Effector CD4-positive, alpha-beta T cell (primary cell): Measurements from ENCODE around the gene CDH11.

Experiments used
- DNase-seq: peaks from one replicate; pipeline ENCODE4 v3.0.0-alpha.2; 2020

CDH11 gene

DNA sequence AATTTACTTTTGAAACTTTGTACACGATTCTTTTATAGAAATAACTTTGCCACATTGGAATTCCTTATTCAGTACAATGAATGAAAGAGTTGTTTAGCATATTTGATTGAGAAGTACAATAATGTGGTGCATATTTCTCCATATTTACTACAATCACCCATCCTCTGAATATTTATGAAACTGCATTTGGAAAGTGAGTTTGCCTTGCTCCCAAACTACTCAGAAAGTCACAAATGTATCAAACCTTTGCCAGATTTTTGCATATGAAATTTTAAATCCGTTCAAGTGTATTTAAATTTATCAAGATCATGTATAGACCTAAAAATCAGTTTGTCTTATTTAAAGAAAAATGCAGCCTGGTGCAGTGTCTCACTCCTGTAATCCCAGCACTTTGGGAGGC, 148.7 kb downstream of the CDH11 start:
- no peak for DNase-seq

DNA sequence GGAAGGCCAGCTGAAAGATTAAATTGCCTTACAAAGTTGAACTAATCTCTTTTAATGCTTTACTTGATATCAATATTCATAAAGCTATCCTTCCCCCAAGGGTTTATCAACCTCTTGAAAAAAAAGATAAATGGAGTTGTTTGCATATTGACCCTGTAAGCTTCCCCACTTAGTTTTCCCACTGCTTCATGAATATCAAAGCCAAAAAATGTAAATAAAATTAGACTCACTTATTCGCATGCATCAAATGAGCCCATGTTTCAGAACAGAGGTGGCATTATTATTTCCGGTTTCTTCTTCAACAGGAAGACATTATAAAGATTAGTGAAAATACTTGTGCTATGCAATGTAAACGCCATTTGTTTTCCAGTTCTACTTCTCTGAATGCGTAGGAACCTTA, 150.7 kb downstream of the CDH11 start:
- no peak for DNase-seq

DNA sequence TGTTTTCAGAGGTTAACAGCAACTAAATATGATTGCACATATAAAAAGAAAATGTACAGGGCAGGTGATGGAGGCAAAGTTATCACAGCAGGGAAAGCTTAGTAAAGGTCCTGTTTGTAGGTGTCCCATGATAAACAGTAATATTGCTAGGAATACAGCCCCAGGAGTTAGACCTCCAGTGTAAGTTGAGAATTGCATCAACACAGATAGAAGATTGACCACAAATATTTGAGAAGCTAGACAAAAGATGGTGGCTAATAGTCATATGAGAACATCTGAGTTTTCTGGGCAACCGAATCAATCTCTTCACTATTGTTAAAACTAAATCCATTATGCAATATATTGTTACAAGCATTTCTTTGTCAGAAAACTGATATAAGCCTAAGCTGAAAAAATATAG, 152.6 kb downstream of the CDH11 start:
- no peak for DNase-seq

DNA sequence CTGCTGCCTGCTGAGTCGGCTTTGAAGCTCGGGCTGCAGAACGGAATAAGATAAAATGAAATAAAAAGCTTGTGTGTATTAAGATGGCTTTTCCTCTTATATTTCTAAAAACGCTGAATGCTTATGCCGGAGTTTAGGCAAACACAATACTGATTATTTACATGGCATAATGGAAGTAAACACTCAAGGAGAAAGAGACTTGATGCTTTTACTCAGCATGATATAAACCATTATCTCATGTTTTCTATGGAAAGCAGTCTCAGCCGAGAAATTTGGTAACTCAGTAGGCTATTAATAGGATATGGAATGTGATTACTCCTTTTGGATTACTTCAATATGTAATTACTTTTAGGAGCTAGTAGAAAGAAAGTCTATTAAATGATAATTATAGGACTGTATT, 153.3 kb downstream of the CDH11 start:
- DNase-seq = no peak

DNA sequence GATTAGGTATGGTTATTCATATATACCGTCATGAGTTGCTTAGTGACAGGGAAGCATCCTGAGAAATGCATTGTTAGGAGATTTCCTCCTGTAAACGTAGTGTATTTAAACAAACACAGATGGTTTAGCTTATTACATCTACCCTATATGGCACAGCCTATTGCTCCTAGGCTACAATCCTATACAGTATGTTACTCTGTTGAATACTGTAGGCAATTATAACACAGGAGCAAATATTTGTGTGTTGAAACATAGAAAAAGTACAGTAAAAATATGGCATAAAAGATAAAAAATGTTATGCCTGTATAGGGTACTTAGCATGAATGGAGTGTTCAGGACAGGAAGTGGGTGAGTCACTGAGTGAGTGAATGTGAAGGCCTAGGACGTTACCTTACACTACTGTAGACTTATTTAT, 157.7 kb downstream of the CDH11 start:
- DNase-seq = no peak

DNA sequence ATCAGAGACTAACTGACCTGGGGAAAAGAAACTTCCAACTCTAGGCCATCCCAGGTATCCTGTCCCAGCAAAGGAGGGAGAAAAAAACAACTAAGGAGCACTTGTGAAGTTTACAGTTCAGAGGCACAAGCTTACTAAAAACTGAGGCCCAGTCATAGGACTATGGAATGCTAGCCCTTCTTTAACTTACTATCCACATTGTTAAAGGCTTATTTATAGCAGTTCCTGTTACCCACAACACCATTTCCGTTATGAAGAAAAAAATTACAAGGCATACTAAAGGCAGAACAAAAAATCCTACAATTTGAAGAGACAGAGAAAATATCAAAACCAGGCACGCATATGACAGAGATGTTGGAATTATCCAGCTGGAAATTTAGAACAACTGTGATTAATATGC, 159.1 kb downstream of the CDH11 start:
- DNase-seq = no peak

DNA sequence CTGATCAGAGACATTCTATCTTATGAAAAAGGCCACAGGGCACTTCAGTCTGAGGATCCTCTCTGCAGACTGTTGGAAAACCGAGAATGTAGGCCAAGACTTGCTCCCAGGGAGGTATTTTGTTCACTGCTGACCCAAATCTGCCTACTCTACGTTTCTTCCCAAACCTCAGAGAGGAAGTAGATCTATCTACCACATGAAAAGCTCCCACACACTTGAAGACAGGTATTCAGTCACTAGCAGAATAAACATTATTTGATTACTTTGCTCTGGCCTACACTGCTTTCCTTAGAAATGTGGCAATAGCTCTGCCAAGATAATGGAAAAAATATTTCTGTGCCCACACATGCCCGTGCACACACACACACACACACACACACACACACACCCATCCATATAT, 164.6 kb downstream of the CDH11 start:
- no peak for DNase-seq

DNA sequence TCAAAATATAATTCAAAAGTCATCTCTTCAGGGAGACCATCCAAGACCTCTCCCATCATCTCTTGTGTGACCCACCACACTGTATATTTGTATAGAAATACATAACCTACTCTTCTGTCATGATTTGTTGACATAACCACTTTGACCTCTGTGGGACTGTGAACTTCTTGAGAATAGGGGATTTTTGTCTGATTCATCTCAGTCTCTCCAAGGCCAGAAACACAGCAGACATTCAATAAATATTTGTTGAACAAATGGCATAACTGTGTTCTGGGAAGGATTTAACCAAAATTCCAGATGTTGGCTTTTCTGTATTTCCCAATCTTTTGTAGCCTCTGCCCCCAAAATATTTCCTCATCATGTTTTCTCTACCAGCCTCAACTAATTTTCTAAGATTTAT, 169.7 kb downstream of the CDH11 start:
- no peak for DNase-seq

DNA sequence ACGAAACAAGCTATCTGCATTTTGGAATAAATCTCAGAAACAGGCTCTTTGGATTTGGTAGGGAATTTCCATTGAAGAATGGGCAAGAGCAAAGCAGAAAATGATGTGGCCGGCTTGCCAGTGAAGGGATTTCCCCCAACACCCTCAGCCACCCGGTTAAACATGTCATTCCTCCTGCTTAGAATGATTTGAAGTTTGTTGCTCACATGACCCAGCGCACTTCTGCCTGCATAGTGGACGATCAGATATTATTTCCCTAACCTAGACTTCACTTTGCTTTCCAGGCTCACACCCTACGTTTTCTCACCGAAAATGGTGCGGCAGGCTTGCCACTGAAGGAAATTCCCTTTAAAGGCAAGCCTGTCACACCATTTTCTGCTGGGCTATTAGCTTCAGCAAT, 170.7 kb downstream of the CDH11 start:
- DNase-seq = no peak

DNA sequence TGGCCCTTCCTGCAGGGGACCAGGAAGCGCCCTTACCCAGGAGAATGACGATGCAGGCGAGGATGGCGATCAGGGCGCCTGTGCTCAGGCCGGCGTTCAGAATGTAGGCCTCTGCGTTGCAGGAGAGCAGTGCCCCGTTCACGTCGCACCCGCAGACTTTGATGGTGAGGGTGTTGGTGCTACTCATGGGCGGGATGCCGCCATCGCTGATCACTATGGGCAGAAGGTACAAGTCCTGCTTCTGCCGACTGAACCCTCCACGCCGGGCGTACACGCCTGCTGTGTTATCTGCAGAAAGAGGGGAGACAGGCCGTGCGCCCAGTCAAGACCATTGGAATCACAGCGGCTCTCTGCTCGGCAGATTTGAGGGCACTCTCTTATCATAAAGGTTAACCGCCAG, 171.1 kb downstream of the CDH11 start:
- no peak for DNase-seq

DNA sequence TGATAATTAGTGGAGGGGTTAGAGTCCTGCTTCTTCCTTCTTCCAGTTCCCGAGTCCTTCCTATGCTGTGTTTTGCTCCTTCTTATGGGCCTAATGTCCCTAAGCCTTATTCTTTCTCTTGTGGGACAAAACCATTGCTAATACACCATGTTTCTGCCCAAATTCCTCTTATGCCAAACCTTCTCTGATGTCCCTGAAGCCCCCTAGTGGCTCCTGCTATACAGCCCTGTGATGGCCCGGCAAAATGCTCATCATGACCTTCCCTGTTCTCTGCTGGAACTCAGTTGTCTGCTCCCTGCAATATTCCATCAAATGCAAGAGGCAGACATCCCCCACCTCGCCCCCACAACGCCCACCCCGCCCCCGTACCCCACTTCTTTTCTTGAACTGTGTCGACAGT, 171.6 kb downstream of the CDH11 start:
- DNase-seq = no peak

DNA sequence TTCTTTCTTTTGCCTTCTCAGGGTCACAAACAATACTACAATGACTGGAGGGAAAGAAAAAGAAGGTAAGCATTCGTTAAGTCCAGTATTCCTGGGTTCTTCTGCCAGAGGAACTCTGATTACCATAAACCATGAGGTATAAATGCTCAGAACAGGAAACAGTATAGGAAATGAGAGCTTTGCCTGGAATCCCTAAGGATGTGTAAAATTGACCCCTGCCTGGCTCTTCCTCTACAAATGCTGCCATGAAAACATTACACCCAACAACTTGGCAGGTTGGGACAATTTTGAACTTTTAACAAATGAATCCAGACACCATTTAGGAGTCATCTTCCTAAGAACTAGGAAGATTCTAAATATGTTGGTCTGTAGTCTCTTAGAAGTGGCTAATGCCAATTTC, 173.8 kb downstream of the CDH11 start:
- DNase-seq = no peak

DNA sequence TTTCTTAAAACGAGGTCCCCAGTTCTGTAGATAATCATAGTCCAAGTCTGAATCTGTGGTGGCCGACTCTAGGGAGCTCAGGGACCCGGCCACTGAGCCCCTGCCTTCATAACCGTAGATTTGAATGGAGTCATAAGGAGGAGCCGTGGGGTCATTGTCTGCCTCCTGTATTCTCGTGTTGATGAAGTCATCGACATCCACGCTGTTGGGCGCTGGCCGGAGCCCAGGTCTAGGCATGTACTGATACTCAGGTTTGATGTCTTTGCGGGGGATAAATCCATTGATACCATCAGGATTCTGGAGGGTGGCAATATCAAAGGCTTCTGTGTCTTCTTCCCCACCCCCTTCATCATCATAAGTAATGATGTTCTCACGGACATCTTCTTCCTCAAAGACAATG, 174.2 kb downstream of the CDH11 start:
- DNase-seq = no peak

DNA sequence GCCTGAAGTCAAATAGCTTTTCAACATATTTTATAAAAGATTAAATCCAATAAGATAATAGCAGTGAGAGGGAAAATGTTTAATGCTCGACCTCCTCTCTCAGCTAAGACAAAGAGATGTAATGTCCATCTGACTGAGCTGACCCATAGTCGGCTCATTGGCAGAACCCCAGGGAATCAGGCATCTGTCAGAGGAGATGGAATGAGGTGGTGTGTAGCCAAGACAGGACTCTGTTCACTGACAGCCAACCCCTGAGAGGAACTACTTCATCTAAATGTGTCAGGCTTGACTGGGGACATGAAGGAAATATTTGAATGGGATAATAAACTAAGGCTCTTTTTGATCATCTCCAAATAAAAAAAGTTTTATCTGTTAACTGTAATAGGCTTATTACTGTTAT, 188.0 kb downstream of the CDH11 start:
- no peak for DNase-seq

DNA sequence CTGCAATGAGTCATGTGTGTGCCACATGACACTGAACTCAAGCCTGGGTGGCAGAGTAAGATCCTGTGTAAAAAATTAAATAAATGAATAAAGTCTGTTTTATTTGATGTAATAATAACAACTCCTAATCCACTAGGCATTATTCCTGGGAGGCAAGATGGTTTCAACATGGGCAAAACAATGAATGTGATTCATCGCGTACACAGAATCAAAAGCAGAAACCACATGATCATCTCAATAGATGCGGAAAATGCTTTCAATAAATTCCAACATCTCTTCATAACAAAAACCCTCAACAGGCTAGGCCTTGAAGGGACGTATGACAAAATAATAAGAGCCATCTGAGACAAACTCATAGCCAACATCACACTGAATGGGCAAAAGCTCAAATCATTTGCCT, 195.4 kb downstream of the CDH11 start:
- no peak for DNase-seq

DNA sequence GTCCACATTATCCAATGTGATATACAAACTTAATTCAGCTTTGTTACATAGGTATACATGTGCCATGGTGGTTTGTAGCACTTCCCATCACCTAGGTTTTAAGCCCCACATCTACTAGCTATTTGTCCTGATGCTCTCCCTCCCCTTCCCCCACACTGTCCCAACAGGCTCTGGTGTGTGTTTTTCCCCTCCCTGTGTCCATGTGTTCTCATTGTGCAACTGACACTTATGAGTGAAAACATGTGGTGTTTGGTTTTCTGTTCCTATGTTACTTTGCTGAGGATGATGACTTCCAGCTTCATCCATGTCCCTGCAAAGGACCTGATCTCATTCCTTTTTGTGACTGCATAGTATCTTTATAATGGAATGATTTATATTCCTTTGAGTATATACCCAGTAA, 196.7 kb downstream of the CDH11 start:
- no peak for DNase-seq

DNA sequence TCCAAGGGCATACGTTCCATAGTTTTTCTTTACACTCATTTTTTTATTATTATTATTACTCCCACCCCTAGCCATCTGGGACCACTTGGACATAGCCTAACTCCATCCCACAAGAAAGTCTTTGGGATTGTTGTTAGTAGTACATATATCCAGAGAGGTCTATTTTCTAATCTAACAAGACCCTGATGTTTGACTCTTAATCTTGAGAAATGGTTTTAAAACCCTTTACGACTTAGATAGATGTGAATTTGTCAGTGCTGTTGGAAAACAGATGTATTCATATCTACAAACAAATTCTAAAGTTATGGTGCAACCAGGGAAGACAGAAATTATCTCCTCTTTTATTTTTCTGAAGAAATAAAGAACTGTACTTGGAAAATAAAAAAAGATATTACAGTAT, 197.8 kb downstream of the CDH11 start:
- no peak for DNase-seq

DNA sequence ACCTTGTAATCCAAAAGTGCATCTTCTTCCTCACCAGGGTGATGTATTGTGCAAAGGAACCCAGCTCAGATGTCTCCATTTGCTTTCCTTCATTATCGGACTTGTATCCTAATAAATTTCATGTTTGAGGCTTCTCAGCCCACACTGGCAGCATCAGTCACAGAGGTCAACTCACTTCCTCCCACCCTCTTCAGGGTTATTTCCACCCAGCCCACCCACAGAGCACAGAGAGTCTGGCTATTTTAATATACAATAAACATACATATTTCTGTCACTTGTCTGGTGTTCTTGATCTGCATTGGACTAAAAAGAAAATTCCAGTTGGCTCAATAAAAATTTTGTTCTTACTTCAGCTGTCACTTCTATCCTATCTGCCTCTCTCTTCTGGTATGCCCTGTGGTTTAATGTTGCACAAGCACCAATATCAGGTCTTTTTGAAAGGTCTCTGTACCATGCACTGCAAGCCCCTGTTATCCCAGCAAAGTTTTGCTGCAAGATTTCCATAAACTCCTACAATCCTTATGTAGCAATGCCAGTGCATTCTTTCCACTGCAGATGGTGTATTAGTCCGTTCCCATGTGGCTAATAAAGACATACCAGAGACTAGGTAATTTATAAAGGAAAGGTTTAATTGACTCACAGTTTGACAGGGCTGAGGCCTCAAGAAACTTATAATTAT, 201.8 kb downstream of the CDH11 start:
- DNase-seq = no peak

DNA sequence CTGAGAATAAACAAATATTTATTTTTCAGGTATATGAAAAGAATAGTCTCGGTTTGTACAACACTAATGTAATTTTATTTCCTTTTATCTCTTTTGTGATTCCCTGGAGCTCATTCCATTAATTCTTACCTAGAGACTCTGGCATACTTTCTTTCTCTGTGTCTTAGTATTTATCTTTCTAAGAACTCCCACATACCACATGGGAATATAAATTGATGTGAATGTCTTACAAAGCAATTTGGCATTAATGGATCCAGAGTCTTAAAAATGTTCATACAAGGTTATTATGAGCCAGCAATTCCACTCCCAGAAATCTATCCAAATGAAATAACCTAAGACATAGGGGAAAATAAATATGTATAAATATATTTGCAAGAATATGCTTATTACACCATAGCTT, 202.7 kb downstream of the CDH11 start:
- no peak for DNase-seq

DNA sequence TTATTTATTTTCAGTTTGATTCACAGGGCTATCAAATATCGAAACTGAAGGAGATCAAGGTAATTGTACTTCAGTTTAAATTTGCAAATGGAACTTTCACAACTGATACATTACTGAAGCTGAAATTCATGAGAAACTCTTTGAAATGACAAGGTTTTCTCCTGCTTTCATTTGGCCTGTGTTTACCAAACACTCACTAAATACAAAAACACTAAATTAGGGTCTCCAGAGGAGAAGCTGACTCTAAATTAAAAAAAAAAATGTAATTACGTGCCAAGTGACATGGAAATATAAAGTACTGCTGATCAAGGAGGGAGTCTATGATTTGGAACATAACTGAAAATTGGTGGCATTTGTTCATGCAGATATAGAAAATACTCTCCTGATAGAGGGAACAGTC, 205.8 kb downstream of the CDH11 start:
- DNase-seq = no peak

DNA sequence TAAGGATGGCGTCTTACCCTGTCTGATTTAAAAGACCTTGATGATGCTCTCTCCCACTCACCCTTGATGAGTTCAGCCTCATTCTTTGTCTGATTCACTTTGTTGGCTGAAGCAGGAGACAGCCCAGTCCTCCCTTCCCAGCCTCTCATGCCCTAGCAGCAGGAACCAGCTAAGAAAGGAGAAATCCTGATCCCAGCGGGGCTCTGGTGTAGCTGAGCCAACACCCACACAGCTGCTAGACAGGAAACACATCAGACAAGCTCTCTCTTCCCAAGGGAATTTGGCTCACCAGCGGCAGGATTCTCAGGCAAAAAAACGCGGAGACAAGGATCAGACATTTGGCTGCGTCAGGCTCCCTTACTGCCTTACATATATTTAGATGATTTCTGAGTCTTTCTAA, 211.5 kb downstream of the CDH11 start:
- no peak for DNase-seq

DNA sequence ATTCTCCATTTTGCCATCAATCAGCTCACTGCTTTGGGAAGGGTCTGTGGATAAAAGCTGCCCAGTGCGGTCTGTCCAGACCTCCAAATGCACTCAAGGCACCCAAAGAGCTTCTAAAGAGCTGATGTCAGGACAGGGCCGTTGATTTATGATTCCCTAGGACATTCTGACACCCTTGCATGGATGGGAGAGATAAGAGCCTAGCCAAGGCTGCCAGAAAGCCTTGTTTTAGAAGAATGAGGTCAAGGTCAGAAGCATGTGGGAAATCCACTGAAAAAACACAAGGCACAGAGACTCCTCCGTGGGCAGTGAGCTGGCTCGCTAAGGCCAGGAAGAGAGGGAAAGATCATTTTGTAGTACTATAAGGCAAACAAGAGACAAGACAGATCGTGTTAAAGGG, 214.0 kb downstream of the CDH11 start:
- no peak for DNase-seq

DNA sequence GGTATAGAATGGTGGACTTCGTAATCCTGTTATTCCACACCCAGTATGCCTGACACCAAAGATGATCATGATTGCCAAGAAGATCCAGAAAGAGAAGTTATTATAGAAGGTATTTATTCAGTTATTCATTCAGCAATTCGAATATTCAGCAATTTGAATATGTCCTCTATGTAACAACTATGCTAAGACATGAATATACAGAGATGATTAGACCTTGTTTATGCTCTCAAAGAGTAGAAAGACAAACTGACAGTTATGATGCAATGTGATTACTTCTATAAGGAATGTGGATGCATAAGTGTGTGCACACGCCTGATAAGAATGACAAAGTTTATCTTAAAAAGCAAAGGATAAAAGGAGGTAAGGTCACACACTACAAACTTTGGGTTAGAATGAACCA, 218.1 kb downstream of the CDH11 start:
- no peak for DNase-seq

DNA sequence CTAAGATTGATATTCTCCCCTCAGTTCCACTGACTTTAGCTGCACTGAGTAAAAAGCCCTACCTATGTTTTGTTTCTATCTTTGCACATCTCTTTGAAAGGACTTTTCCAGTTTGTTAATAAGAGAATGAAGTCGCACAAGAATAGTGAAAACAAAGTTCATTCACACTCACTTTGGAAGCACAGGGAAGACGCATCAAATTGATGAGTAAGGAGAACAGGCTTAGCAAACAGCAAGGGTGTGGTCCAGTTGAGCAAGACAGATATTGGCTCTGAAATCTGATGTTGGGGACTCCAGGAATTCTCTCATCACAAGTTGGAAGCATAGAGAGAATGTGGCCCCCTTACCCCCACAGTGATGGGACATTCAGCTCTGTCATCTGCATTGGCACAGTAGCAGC, 221.3 kb downstream of the CDH11 start:
- DNase-seq = no peak

DNA sequence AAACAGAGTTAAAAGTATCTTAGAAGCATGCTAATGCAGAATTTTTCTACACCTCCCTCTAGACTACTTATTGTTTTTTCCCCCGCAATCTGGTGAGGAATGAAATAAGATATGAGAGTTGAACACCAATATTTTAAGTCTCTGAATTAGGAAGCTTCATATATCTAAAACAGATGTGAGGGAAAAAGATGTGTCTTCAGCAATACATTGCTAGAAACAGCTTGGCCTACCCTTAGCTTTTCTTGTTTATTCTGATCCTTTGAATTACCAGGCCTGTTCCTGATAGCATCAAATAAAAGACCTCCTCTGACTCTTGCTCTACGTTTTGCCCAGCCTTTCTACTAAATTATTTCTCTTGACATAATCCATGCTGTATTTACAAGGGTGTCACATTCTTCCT, 221.8 kb downstream of the CDH11 start:
- DNase-seq = no peak

DNA sequence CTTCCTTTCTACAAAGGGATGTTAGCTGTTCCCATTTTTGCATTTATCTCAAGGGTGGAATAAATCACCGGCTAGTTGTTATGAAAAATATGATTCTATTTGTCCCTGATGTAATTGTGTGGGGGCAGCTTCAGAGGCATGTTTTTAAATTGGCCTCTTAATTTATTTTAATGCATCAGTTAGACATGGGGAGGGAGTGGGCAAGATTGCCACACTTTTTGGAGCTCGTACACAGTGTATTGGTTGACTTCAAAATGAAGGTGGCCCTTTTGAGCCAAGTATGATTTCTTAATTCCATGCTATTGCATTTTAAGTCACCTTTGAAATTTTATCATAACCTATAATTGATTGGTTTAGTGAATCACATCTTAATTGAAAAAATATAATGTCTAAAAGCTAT, 223.7 kb downstream of the CDH11 start:
- no peak for DNase-seq
